ENCODE measurements around the gene ZBED5. TPM values are rescaled to one million over a fixed set of nuclear protein-coding genes. Genes with fewer than 3 reads are reported as not detected.
A peak's percentile ranks its signal among the peaks of the same experiment; 100 is the strongest.

Gene ZBED5
- total RNA-seq, 1 donor from 2014 or later, result 89.1 TPM

- TF ChIP-seq CTCF (conservative IDR thresholded peaks at IDR 0.05), result no peak
- peaks cover 66% of the 10 kb centered on the region for H3K36me3 Mint-ChIP-seq (ENCODE audit: low read depth)
- DNase-seq (ENCODE audit: low read depth, low spot score), result no peak
- peaks cover 61% of the 10 kb centered on the region for H3K4me1 Mint-ChIP-seq
- H3K27ac Mint-ChIP-seq (ENCODE audit: unreplicated experiment), result no peak overlapping the region
- H3K9me3 Mint-ChIP-seq, result no peaks in the 10 kb centered on the region
- H3K4me3 Mint-ChIP-seq, result peak overlapping the region; percentile 42
- peaks cover 4% of the 10 kb centered on the region for H3K27me3 Mint-ChIP-seq (ENCODE audit: low read depth)
Observed at GRCh38 chr11:10803676-10804075, 54.2 kb downstream of the ZBED5 start.

Other genes with a start within 250 kb of the ZBED5 start
- gene IRAG1, start 164.3 kb downstream of the ZBED5 start, total RNA-seq, result 5.4 and 6.1 TPM in 2 replicates
- 39.0 and 39.8 TPM in 2 replicates for gene CTR9, start 106.8 kb downstream of the ZBED5 start, total RNA-seq
- 1,284 and 1,333 TPM in 2 replicates for gene EIF4G2, start 49.1 kb downstream of the ZBED5 start, total RNA-seq

Measured in neural crest cell (in vitro differentiated cells).